ELR (cell line): Measurements from ENCODE around the gene TMEM132D.

Source experiments
- DNase-seq: peaks from one replicate; pipeline ENCODE4 v3.0.0-alpha.2; 2015; ENCODE audit warnings: low read depth

Gene TMEM132D

DNA sequence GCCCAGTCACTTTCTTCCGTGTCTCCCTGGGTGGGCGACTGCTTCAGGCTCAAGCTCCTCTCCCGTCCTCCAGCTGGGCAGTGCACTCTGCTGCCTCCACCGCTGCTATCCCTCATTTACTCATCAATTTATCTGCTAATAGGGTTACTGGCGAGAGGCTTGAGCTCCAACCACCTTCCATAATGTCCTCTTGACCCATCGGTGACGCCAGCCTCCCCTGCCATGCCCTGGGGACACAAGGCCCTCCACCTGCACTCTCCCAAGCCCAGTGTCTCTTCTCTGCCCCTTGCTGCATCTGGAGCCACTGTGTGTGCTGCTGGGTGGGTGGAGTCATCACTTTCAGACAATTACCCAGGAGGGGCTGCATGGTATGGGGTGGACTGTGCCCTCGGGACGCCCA lies 78.5 kb downstream of the TMEM132D start:
- DNase-seq = no peak

DNA sequence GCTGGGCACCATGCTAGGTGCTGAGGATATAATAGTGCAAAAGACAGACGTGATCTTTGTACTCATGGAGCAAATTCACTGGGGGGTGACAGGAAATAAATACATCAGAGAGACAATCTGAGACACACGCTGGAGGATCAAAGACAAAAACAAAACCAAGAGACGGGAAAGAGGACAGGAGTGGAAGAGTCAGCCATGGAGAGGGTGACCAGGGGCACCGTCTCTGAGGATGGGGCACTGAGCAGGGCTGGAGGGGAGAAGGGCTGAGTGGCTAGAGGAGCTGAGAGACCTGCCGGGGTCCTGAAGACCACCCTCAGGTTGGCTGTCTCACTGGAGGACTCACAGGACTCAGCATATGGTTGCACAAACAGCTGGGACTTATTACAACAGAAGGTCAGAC lies 81.9 kb downstream of the TMEM132D start:
- no peak for DNase-seq

GRCh38 chr12:129819391-129819790 lies 84.4 kb downstream of the TMEM132D start:
- no peak for DNase-seq

DNA sequence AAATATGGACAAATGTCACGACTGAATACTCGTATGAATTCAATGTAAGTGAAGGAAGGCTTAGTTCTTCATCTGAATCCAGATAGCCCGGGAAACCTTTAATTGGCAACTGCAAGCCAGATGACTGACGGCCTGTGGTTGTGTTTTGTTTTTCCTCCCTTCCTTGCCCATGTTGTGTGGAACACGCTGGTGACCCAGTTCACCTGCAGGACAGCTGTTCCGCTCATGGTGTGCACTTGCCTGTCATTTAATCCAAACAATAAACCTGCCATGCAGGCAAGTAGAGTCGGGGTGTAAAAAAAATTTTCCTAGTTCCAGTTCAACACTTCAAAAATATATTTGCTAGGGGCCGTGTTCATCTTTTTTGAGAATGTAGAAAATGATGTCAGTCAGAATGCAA lies 88.0 kb downstream of the TMEM132D start:
- DNase-seq = no peak

DNA sequence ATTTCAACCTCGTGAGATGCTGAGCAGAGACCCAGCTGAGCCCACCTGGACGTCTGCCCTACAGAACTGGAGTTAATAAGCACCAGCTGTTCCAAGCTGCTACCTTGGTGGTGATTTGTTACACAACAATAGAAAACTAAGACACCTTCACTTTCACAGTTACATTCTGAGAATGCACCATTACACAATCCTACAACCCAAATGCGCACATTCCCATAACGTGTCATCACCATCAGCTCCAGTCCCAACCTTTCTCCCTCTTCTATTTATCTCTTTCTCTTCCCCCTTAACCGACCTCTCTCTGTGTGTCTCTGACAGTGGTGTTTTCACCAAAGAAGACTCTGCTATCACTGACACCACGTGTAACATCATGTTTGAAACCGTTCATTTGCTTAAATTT lies 91.9 kb downstream of the TMEM132D start:
- no peak for DNase-seq

DNA sequence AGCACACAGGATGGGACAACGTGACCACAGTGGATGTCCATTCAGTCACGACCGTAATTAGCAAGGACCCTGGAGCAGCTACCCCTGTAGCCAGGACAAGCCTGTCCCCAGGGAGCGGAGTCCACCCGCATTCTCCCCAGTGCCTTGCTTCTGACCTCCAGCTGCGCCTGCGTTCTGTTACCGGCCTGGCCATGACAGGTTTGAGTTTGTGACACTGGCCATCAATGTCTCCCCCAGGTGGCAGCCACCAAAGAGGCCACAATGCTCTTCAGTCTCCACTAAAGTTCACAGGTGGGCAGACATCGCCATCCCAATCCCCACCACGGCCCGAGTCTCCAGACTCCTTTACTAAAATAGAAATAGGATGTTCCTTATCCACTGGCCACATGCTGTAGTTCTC lies 96.7 kb downstream of the TMEM132D start:
- no peak for DNase-seq

GRCh38 chr12:129791396-129791795 lies 112.4 kb downstream of the TMEM132D start:
- no peak for DNase-seq

DNA sequence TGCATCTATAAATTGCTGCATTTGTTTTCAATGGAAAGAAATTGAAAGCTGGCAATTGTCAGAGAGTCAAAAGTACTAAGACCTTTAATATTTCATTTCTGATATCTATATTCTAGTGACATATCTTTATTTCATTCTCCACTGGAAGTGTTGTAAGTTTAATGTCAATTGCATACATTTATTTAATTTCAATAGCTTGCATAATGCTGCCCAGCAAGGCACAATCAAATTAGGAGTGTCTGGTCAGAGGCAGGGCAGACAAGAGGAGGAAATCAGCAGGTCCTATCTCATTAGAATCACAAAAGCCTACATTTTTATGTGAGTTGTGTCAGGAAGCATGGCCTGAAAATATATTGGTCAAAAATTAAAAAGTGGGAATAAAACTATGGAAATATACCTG lies 112.9 kb downstream of the TMEM132D start:
- DNase-seq = no peak

- DNase-seq = no peak
These were observed 113.5 kb downstream of the TMEM132D start for GRCh38 chr12:129790331-129790730.

DNA sequence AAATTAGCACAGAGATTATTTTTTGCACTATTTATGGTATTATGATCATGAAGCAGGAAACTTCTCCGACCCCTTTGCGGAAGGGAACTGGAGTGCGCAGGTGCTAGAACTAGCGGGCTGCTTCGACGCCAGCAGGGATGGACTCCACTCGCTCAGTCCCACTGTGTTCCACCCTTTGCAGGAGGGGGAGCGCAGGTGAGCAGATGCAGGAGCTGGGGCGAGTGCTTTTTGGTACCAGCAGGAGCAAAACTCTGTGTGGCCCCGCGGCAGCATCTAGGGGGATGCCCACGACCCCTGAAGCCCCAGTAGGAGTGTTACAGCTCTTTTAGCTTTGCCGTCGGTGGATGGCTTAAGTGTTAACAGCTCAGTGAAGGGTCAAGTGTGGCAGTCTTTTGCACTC lies 113.9 kb downstream of the TMEM132D start:
- DNase-seq = no peak

DNA sequence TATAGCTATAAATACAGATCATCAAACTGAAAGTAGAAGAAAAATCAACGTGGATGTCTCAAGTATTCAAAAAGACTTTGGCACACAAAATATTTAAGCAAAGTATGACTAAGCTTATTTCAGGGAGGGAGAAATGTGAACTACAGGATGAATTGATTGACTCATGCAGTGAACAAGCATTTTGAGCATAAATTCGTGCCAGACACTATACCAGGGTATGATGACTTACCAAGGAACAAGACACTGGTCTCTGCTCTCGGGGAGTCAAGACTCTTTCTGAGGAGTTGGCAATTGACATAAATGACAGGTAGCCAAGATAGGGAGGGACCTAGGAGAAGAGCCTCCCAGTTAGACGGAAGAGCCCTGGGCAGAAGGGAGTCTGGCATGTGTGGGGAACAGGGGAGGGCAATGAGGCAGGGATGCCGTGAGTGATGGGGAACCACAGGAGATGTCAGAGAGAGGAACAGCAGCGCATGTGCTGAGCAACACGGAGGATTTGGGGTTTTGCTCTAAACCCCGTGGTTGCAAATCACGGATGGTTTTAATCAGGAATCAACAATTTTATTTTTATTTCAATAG lies 115.2 kb downstream of the TMEM132D start:
- no peak for DNase-seq

DNA sequence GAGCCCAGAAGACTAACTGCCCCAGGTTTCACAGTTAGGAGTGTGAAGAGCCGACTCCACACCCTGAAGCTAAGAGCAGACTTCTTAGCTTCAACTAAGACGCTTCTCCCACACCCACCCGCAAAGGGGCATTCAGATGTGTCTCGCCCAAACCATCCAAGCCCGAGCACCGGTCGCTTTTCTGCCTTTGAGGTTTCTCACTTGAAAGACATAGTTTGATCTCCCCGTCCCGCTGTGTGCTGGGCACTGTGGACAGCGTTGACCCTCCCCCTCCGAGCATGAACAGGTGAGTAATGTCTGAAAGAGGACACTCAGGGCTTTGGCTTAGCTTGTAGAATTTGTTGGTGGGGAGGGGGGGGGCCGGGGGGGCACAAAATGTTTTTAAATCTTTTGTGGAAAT lies 123.8 kb downstream of the TMEM132D start:
- no peak for DNase-seq

DNA sequence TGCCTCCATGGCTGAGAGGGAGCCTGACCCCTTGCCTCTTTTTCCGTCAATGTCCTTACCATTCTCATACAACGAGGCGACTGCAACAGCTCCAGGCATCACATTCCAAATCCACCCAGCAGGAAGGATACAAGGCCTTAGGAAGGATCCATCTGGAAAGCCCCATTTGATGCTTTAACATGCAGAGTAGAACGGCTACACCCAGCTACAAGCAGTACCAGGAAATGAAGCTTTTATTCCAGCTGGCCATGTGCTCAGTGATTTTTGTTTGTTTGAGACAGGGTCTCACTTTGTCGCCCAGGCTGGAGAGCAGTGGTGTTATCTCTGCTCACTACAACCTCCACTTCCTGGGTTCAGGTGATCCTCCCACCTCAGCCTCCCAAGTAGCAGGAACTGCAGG lies 124.8 kb downstream of the TMEM132D start:
- no peak for DNase-seq

DNA sequence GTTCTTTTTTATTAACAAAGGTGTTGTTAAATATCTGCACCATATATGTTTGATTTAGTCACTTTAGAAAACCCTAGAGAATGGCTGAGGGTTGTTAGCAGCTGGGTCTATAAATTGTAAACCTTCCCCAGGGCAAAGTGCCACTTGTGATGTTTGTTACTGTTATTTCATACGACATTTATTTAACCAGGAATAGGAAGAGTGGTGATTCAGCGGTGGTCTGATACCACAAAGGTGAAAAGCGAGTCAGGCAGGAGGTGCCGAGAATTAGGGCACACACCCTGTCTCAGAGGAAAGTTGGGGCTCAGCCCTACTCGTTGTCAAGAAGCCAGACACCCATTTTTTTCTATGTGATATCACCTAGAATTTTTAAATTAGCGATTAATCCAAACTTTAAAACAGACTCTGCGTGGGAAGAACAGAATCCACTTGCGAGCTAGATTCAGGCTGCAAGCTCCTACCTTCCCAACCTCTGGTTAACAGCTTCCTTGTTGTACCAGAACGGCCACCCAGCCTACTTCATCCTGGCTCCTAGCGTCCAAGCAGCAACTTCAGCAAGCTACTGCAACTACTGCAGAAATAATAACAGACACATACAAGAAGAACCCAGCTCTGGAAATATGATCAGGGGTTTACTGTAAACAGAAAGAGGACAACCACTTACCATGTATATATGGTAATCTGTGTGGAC lies 126.7 kb downstream of the TMEM132D start:
- no peak for DNase-seq

GRCh38 chr12:129772501-129773493 lies 131.0 kb downstream of the TMEM132D start:
- no peak for DNase-seq

GRCh38 chr12:129771238-129771637 lies 132.6 kb downstream of the TMEM132D start:
- no peak for DNase-seq

GRCh38 chr12:129765719-129766118 lies 138.1 kb downstream of the TMEM132D start:
- DNase-seq = no peak

DNA sequence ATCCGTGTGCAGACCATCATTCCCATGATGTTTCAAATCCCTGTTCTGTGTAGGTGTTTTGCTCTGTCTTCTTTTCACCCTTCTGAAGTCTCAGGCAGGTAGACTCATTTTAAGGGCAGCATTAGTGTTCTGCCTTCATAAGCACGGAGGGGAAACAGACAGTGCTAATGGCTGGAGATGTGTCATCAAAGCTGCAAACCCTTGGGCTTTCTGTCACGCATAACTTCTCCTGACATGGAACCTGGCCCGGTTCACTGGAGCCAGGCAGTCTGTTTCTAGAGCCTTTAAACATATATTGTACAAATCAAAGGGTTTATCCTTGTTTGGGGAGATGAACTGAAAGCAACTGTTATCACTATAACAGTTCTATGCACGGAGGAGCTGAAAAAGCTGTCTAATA lies 141.4 kb downstream of the TMEM132D start:
- no peak for DNase-seq

GRCh38 chr12:129753586-129753985 lies 150.2 kb downstream of the TMEM132D start:
- DNase-seq = no peak

DNA sequence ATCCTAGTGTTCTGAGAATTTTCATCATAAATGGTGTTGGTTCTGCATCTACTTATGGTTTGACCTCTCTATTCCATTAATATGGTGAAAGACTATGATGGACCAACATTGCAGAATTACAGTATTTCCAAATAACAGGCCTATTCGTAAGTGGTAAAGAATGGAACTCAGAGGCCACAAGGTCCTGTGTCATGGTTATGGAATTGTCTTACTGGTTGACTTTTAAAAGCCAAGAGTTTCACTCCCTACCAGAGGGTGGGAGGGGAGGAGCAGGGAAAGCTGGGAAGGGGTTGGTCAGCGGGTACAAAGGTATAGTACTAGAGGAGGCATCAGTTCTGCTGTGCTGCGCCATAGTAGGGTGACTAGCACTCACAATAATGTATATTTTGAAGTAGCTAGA lies 153.4 kb downstream of the TMEM132D start:
- no peak for DNase-seq

- DNase-seq = no peak
These were observed 157.5 kb downstream of the TMEM132D start for GRCh38 chr12:129746318-129746717.

- no peak for DNase-seq
These were observed 174.7 kb downstream of the TMEM132D start for GRCh38 chr12:129729170-129729569.

- DNase-seq = no peak
These were observed 176.7 kb downstream of the TMEM132D start for GRCh38 chr12:129727100-129727499.
